Activated CD4-positive, CD25-positive, alpha-beta regulatory T cell treated with anti-CD3 and anti-CD28 coated beads, Interleukin-2, amount 50 U/mL, for 24 hours (primary cell): ENCODE results near the gene PDZD2.
"Not testable (repeated sequence)": the region's sequence is repeated elsewhere in the genome, so short reads cannot be mapped to it uniquely, and the experiment has no call there.

Source experiments
- ATAC-seq, 2 donors: fragments of 150-1000 bp; cut with Tn5 transposase; one replicate each; pipeline ENCODE4 v1.10.0; 2021; ENCODE audit warnings: mild to moderate bottlenecking in 1 of 2, moderate library complexity in 1 of 2

The PDZD2 gene

DNA sequence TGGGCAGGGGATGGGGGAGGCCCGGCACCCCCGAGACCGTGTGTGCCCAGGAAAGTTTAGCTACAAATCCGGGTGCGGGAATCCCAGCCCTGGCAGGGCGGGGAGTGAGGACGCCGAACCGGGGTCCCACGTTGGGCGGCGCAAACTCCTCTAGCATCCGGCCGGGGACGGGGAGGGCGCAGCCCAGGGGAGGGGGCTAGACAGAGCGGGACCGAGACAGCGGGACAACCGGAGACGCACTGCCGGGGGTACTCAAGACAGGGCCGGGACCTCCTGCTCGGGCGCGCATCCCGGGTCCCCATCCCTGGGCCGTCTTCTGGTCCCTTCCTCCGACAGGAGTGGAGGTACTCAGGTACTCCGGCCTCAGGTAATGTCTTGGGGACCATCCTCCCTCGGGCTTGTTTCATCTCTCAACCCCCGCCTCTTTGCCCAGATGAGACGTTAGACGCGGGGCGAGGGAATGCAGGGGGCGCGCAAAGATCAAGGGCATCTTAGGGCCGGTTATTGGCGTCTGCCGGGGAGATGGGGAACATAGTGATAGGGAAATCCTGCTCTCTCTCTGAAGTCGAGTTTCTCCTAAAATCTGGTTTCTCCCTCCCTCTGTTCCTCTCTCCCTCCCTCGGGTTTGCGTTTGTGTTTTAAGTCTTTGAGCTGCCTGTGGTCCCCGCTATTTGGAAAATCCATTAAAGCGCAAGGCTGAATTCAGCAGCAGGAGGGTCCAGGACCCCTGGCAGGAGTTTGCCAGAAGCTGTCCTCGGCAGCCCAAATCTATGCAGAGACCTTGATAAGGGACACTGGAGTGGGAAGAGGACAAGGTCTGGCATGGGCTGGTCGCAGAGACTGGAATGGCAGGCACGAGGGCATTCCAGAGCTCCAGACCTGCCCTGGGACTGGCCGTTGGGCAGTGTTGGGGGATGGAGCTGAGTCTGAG lies 815 bp downstream of the PDZD2 start:
- peak in 1 of 2 donors; percentile 8 for ATAC-seq

DNA sequence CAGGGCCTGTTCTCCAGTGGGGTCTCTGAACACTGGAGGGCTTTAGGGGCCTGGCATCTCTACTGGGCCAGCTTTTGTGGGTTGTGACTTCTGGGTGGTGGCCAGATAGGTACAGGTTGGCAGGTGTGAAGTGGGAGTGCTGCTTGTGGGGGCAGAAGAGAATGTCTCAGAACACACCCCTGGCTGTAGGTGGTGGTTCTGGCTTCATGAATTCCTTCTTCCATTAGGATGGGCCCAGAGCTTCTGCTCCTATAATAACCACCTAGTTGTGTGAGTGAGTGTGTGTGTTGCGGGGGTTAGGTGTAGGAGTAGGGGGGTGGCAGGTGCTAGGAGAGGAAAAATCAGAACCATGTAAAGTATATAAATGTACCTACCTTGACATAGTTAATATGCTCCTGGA lies 1.6 kb downstream of the PDZD2 start:
- no peak for ATAC-seq

DNA sequence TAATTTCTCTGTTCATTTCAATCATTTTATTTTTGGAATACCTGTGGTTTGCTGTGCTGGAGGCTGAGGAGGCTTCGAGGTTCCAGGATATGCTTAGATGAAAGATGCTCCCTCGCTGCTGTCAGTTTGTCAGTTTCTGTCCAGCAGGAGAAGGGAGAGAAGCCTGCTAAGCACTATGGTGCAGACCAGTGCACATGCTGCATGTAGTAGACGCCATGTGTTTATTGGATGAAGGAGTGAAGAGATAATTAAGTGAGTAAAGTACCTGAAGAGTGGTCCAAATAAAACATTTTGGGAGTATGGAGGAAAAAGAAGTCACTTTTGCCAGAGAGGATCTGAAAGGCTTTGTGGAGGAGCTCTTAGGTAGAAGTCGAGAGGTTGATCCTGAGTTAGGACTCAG lies 2.1 kb downstream of the PDZD2 start:
- ATAC-seq: no peak

DNA sequence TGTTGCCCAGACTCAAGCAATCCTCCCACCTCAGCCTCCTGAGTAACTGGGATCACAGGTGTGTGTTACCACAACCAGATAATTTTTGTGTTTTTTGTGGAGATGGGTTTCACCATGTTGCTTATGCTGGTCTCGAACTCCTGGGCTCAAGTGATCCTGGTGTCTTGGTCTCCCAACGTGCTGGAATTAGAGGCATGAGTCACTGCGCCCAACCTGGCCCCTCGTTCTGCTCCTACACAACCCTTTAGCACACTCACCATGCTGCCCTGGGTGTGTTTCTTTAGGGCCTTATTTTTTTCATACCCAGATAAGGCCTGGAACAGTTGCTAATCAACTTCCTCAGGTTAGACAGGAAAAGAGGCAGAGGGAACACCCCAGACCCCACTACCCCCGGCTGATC lies 2.6 kb downstream of the PDZD2 start:
- no peak for ATAC-seq

DNA sequence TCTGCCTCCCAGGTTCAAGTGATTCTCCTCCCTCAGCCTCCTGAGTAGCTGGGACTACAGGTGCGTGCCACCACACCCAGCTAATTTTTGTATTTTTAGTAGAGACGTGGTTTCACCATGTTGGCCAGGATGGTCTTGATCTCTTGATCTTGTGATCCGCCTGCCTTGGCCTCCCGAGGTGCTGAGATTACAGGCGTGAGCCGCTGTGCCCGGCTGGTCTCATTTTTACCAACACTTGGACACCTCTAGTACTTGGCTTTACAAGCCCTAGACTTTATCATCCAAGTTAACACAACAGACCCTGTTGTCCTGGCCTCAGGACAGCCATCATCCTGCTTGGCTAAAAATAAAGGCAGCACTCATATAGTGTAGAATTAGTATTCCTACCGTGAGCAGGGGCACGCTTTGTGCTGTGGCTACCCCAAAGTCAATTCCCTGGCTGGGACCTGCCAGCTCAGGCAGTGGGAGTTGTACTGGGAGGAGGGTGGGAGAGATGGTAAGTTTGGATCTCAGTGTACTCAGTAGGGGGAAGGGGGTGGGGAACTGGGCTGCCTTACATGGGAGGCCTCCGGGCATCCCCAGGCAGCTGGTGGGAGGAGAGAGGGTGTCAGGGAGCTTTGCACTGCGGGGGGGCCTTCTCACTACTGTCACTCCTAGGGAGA lies 6.6 kb downstream of the PDZD2 start:
- ATAC-seq: no peak

DNA sequence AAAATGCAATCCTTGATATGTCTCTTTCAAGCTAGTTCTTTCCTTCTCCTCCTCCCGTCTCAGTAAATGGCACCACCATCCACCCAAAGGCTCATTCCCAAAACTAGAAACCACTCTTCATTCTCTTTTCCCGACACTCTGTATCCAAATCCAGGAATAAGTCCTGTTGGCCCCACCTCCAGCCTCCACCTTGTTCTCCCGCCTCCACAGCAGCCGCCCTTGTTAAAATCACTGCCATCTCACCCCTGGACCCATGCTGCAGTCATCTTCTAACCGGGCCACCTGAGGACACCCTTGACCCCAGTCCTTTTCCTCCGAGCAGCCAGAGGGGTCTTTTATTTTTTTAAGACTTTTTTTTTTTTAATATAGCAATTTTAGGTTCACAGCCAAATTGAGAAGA lies 9.4 kb downstream of the PDZD2 start:
- no peak for ATAC-seq

DNA sequence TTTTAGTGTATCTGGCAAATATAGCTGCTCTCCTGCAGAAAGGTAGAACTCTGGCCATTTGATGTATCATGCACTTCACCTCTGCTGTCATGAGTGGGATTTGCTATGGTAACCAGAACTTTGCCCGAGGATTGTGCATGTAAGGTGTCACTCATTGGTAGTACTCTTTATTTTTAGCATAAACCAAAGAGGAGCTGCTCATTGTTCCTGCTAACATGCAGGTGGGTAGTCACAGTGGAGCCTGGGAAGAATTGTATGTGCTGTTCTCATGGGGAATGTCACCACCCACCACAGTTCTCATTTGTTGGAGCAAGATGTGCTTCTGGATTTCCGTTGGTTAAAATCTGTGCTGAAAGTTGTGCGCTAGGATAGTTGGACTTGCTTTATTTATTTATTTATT lies 12.3 kb downstream of the PDZD2 start:
- no peak for ATAC-seq

DNA sequence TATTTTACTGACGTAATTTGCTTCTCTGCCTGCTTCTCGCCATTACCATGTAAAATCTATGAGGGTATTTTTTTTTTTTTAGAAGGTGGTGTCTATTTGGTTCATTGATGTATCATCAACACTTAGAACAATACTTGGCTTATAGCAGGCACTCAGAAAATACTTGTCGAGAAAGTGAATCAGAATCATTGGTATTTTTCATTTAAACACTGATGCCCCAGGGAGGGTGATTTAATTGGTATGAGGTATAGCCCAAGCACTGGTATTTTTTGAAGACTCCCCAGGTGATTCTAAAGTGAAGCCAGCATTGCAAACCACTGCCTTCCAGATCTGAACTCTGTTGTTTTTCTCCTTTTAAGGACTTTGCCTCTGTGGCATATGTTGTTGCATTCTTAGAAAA lies 16.6 kb downstream of the PDZD2 start:
- ATAC-seq: no peak

DNA sequence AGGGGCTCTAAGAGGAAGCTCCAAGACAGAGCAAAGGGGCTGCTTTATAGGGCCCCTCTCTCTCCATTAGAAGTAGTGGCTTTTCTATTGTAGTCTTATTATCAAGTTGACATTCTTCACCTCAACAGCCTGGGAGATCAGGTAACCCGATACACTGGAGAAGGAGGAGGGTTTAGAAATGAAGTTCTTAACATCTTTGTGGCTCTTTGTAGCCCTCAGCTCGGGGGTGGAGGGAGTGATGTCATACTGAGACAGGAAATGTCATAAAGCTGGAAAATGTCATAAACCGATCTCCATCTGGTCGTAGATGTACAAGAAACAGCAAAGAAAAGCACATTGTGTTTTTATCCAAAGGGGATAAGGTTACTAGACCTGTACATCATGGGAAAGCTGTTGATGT lies 17.9 kb downstream of the PDZD2 start:
- ATAC-seq: no peak

DNA sequence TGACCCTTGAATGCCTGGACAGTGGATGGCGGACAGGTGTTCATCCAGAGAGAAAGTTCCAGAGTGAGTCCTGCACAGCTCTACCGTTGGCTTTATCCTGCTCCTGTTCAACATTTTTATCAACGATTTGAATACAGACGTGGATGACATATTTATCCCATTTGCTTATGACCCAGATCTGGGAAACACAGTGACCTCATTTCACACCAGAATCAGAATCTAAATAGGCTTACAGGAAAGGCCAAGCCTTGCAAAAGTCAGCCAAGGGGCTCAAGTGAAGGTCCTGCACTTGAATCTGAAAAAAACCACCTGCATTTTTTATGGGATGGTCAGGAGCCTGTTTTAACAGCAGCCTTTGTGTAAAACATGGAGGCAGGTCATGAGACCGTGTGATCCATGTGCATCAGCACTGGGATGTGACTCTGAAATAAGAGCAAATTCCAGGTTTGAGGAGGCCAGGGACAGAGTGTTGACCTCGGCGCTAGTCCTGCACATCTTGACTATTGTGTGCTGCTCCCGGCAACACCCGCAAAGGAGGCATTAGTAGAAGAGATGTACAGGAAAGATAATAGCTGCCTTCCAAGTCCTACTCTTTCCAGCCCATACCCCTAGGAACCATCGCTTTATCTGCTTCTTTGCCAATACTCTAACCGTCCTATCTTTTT lies 18.5 kb downstream of the PDZD2 start:
- no peak for ATAC-seq

DNA sequence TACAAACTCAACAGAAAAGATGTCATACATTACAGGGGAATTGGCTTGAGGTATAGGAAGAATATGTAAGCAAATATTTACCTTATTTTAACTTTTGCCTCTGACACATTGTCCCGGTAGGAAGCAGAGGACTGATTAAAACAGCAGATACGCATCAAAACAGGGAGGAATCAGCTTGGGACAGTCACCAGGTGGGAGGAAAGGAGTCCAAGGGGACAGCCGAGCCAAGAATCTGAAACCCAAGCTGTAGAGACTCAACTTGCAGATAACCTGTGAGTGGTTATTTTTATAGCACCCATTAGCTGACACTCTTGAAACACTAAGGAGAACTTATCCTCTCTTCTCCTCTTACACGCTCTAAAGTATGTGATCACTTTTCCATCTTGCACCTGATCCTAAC lies 22.3 kb downstream of the PDZD2 start:
- ATAC-seq: no peak

DNA sequence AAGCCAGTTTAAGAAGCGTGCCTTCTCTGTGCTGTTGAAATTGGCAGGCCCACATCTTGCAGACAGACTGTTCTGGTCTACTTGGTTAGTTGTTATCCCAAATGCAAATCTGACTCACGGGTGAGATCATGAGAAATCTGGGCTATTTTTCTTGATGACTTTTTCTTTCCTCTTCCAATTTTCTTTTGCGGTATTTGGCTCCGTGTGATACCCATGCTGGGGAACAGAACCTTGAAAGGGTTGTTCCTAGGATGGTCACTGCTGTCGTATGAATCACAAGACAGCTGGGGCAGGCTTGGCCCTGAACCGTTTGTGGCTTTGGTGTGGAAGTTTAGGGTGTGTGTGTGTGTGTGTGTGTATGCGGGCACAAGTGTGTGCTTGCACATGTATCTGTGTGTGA lies 24.6 kb downstream of the PDZD2 start:
- no peak for ATAC-seq

DNA sequence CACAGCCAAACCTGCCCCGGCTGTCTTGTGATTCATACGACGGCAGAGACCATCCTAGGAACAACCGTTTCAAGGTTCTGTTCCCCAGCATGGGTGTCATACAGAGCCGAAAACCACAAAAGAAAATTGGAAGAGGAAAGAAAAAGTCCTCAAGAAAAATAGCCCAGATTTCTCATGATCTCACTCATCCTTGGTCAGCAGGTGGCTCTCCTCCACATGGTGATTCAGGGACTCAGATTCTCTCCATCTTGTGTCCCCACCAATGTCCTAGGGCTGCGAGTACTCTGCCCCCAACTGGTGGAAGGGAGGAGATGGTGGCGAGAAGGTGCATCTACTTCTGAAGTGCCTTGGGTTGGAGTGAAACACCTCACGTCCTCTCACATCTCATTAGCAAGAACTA lies 25.6 kb downstream of the PDZD2 start:
- no peak for ATAC-seq

DNA sequence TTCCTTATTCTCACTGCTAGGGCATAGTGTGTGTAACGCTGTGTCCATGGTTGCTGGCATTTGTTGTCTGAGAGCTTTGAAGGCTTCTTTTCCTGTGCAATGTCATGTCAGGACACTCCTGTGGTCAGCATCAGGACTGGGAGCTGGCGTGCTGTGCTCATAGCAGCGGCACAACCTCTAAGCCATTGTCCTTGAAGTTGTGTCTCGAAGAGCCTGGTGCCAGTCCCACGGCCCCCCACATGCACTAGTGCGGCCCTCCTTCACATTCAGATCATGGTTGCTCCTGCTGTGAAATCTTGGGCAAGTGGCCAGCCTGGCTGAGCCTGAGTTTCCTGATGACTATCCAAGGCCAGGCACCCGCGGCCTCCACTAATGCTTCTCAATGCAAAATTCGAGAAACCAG lies 32.4 kb downstream of the PDZD2 start:
- no peak for ATAC-seq

DNA sequence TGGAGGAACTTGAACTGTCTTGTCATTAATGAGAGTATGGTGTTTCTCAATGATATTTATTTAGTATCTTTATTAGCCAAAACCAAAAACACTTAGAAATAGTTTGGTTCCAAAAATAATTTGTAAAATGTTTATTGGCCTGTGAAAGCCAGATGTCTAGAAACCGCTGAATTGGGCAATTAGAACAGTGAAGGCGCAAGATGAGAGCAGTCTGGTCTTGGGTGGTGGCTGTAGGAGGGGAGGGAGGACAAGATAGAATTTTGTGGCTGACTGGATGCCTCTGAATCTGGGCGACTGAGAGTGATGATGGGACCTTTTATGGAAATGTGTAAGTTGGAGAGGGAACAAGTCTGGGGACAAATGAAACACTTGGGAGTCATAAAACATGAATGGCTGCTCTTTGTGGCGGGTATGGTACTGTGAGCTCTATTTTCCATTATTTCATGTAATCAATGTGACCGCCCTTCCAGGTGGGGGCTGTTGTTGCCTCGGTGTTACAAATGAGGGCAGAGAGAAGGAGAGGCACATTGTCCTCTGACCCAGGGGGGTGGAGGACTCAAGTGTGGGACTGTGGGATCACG lies 35.5 kb downstream of the PDZD2 start:
- ATAC-seq: no peak

DNA sequence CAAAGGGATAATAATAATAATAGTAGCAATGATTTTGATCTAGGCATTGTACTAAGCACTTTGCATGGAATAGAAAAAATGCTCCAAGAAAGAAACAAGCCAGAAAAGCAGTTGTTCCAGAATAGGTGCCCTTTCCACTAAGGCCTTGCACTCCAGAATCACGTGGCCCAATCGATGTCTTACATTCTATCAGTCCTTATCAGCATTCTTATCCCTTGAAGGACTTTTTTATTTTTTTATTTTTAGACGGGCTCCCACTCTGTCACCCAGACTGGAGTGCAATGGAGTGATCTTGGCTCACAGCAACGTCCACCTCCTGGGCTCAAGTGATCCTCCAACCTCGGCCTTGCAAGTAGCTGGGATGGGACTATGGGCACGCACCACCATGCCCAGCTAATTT lies 36.5 kb downstream of the PDZD2 start:
- ATAC-seq: no peak

DNA sequence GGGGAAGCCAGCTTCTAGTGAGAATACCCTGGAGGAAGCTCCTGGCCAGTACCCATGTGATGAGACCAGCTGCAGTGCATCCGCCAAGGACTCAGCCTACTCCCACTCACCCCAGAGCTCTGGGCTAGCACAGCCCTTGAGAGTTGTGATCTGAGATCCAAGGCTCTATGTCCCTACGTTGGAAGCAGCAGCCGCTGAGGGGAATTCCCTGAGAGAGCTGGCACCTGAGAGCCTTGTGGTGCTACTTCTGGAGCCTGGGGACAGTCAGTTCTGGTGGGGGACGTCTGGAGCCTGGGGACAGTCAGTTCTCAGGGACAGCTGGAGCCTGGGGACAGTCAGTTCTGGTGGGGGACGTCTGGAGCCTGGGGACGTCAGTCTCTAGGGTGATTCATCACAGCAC lies 39.2 kb downstream of the PDZD2 start:
- no peak for ATAC-seq

DNA sequence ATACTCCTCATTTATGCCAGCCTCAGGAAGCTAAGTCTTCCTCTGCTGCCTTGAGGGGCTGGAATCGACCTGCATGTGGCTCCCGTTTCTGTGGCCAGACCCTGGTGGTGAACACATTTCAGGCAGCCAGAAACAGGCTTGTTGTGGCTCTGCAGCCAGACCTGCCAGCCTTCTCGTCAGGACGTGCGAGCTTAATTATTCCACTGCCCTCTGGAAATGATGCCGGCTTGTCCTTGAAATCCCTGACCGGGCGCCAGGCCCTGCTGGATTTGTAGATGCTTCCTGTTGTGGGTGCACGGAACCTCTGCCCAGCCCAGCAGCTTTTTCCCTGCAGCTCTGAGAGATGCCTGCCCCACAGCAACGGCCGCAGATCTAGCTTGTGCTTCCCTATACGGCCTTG lies 41.6 kb downstream of the PDZD2 start:
- ATAC-seq: no peak

DNA sequence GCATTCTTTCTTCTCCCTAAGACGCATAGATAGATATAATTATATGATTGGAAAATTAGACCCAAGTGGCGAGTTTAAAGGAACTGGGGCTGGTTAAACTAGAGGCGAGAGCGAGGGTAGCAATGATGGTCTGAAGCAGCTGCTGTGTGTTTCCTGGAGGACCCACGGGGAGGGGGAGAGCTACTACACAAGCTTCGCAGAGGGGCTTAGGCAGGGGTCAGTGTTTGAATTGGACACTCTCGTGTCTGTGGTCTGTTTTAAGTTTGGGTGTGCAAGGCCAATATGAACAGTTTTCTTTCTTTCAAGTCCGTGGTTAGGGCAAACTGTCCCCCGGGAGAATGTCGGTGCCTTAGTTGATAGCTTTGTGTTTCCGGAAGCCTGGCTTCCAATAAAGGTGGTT lies 43.1 kb downstream of the PDZD2 start:
- no peak for ATAC-seq

DNA sequence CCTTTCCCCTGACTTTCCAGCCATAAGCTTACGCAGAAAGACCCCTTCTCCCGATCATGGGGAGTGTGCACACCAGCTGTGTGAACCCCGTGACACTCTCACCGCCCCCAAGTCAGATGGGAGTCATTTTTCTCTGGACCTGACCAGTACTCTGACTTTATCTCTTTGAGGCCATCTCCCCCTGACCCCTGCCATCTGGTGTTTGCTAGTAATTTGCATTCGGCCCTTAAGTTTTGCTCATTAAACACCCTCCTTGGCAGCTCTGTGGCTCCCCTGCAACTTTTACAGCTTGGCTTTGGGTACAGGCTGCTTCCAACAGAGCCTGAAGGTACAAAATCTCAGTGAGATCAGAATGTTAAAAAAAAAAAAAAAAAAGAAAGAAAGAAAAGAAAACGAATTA lies 43.9 kb downstream of the PDZD2 start:
- no peak for ATAC-seq

DNA sequence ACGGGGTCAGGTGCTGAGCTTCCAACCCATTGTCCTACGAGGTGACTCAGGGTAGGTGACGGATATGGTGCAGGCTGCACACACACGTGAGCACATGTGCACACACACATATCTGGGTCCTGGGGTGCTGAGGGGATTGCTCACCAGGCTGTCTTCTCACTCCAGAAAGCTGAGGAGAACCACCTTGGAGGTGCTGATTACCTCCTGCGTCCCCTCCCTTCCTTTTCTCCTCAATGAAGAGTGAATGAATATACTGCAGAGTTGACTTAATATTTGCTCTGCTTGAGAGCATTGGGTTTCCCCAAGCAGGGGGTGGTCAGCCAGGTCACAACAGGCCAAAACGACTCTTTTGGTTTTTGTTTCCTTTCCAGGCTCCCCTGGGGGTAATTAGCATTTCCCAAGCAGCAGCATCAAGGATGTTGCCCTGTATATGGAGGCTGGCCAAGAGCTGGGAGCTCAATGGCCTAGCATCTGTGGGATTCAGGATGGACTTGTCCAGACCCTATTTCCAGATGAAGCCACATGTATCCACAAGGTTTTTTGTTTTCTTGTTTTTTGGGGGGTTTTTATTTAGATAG lies 49.7 kb downstream of the PDZD2 start:
- ATAC-seq: no peak

DNA sequence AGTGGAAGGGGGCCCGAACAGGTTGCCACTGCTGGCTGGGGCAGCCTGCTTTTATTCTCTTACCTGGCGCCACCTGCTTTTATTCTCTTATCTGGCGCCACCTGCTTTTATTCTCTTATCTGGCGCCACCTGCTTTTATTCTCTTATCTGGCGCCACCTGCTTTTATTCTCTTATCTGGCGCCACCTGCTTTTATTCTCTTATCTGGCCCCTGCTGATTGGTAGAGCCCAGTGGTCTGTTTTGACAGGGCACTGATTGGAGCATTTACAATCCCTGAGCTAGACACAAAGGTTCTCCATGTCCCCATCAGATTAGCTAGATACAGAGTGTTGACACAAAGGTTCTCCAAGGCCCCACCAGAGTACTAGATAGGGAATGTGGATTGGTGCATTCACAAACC lies 52.5 kb downstream of the PDZD2 start:
- ATAC-seq: not testable (repeated sequence)

DNA sequence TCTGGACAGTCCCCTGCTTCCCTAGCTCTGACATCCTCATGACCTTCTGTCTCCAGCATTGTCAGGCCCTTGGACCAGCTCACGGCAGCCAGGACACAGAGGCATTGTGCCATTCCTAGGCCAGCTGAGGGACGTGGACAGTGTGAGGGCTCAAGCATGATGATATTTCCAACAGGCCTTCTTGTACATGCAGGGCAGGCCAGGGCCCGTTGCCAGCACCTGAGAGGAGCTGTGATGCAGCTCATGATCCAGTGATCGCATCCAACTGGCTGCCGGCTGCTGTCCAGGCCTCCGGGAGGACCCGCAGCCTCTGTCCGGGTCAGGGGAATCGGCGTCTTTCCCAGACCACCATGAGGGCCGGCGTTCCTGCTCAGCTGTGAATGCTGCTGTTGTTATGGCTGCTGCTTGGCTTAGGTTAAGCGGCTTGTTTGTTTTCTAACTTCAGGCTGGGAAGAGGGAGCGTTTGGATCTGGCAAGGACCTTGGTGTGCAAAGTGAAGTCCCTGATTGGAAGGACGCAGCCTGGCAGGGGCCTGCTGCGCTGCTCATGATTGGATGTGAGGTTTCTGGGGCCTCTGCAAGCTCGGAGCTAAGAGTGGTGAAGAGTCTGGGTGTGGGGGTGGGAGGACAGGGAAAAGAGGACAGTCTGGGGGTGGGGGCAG lies 53.8 kb downstream of the PDZD2 start:
- no peak for ATAC-seq
